HG03469 (cell line): ENCODE measurements around the gene METTL15.
"Not testable (repeated sequence)": the region's sequence is repeated elsewhere in the genome, so short reads cannot be mapped to it uniquely, and the experiment has no call there.

Source experiments
- ATAC-seq: cut with Tn5 transposase; IDR thresholded peaks from one replicate; pipeline ENCODE4 v1.9.1; 2021; ENCODE audit warnings: mild to moderate bottlenecking, moderate library complexity, moderate number of reproducible peaks; ENCODE audit not compliant: unreplicated experiment

METTL15 gene, protein sequence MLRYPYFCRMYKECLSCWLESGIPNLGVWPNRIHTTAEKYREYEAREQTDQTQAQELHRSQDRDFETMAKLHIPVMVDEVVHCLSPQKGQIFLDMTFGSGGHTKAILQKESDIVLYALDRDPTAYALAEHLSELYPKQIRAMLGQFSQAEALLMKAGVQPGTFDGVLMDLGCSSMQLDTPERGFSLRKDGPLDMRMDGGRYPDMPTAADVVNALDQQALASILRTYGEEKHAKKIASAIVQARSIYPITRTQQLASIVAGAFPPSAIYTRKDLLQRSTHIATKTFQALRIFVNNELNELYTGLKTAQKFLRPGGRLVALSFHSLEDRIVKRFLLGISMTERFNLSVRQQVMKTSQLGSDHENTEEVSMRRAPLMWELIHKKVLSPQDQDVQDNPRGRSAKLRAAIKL

DNA sequence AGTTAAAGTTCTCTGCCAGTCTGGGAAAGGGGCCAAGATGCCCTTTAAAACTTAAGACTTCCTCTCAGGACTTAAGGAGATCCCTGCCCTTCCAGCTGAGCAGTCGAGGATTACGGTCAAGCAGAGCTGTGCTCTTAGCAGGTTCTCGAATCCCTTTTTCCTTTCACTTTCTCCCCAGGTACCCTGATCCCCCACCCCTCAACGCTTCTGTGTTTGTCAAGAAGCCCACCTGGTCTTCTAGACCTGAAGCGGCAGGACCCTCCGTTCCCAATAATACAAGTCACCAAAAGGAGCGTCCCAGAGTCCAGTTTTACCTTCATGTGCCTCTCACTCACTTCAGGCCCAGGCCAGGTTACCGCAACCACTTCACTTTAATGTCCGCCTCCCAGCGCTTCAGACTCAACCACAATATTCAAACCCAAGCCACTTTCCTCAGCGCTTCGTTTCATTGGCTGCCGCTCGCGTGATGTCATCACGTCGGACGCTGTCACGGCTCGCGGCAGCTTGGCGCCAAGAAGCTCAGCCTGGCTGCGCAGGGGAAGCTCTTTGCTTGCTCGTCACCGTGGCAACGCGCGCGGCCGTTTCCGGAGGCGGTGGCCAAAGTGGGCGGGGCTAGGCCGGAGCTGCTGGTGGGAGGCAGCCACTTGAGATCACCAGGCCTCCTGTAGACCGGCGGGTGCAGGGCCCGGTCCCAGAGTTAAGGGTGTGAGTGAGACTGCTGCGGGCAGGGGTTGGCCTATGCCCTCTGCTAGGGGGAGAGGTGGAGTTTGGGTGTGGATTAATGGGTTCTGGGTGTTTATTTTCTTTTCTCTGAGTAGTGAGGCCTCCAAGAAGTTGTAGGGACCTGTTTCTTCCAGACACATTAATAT is at the start of gene METTL15, which contains the start of gene KIF18A:
Gene METTL15, plus strand, starts transcription at position 639 of the 869 bp plus-strand sequence. CDS start 4,947 bp downstream, outside the sequence.
Gene KIF18A, minus strand, starts transcription at position 407 of the 869 bp plus-strand sequence. CDS start 10,209 bp downstream, outside the sequence.
- ATAC-seq, result peak; percentile 94

DNA sequence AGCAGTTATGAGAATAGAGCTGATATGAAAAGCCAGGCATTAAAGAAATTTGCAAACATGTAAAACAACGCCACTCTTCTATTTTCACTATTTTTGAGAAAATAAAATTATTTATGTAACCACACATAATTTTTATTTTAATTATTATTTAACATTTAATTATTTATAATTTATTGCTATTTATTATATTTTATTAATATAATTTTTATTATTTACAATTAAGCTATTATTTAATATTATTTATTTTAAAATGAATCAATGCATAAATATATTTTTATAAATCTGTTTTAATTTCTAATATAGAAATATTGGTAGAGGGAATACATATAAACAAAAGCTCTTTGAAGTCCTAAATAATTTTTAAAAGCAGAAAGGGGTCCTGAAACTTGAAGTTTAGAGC is 36.9 kb upstream of the METTL15 start:
- no peak for ATAC-seq

DNA sequence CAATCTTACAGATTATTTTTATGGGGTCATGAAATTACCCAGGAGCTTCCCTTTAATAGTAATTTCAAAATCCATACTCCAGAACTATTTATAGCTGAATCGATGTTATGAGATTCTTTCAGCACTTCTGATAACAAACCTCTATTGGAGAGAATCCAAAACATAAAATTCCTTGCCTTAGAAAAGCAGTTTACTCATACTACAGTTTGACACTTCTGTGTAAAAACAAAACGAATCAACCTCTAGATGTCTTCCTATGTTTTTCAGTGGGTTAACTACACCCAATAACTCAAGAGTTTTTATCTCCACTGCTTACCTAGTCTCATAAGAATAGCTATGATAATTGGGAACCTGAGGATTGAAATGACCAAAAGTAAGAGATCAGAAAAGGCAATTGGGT is 35.9 kb upstream of the METTL15 start:
- ATAC-seq, result no peak

GRCh38 chr11:28077521-28077920 is 30.7 kb upstream of the METTL15 start:
- no peak for ATAC-seq

GRCh38 chr11:28083118-28083517 is 25.1 kb upstream of the METTL15 start:
- ATAC-seq, result no peak

GRCh38 chr11:28086569-28086968 is 21.6 kb upstream of the METTL15 start:
- no peak for ATAC-seq

GRCh38 chr11:28087192-28087591 is 21.0 kb upstream of the METTL15 start:
- not testable (repeated sequence) for ATAC-seq

DNA sequence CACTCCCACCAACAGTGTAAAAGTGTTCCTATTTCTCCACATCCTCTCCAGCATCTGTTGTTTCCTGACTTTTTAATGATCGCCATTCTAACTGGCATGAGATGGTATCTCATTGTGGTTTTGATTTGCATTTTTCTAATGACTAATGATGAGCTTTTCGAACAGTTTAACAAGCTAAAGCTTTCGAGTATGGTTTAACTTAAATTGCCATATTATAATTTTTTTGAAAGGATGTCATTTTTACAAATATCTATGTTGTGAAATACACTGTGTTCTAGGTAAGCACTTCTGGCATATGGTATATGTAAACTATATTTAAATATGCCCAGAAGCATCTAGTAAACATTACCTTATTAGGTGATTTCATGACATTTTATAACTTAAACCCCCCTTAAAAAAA is 20.5 kb upstream of the METTL15 start:
- not testable (repeated sequence) for ATAC-seq

DNA sequence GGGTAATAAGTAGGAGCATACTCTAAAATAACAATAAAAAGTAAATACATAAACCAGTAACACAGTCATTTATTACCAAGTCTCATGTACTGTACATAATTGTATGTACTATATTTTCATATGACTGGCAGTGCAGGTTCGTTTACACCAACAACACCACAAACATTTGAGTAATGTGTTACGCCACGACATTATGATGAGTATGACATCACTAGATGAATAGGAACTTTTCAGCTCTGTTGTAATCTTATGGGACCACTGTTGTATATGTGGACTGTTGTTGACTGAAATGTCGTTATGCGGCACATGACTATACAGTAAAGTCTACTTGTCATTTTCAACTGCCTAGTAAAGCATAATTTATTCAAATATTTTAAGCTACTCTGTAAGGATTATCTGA is 18.8 kb upstream of the METTL15 start:
- no peak for ATAC-seq

DNA sequence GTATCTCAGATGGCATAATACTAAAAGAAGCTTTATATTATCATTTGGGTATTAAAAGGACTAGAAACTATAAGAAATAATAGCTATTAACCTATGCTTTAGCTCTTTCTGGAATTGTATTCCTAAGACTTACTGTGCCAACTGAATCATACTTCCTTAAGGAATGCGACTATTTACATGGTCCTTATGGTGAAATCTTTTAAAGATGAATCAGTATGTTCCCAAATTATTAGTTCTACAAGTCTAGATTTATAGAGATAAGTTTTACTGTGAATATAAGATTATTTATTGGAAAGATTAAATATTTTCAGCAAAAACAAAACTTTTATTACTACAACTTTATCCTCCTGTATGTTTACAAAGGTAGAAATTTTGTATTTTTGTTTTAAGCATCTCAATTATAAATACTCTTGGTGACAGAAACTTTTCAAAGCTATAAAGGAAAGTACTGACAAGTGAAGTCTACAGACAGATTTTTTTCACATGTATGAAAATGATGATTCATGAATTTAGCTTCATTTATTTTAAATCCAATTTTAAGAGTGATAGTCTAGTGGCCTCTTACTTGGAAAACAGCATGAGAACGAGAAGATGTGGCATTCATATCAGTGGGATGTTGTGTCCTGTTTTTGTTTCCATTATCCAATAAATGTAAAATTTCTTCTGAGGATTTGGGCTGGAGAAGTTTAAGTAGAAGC is 18.0 kb upstream of the METTL15 start:
- no peak for ATAC-seq

DNA sequence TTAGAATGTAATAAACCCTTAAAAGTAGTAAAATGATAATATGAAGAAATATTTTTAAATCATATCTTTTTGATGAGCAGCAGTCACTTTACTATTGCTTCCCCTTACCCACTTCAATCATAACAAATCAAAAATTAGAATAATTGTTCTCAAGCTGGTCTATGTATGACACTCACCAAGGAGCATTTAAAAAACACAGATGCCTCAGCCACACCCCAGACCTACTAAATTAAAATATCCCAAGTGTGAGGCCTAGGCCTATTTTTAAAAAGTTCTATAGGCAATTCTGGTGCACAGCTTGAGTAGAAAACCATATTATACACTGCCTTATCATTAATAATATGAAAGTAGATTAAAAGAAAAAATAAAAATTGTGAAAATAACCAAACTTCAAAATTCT is 15.4 kb upstream of the METTL15 start:
- ATAC-seq, result no peak

GRCh38 chr11:28098257-28098656 is 9.9 kb upstream of the METTL15 start:
- no peak for ATAC-seq

- ATAC-seq, result no peak
Observed at GRCh38 chr11:28099715-28100114, 8.5 kb upstream of the METTL15 start.

- no peak for ATAC-seq
Observed at GRCh38 chr11:28100665-28101064, 7.5 kb upstream of the METTL15 start.

DNA sequence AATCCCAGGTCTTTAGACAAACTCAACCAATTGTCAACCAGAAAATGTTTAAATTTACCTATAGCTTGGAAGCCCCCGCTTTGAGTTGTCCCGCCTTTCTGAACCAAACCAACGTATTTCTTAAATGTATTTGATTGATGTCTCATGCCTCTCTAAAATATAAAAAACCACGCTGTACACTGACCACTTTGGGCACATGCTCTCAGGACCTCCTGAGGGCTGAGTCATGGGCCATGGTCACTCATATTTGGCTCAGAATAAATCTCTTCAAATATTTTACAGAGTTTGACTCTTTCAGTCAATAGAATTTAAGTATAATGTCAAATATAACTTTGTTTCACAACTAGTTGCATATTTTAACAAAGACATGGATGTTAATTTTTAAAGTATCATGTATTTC is 5.9 kb upstream of the METTL15 start:
- ATAC-seq, result not testable (repeated sequence)

DNA sequence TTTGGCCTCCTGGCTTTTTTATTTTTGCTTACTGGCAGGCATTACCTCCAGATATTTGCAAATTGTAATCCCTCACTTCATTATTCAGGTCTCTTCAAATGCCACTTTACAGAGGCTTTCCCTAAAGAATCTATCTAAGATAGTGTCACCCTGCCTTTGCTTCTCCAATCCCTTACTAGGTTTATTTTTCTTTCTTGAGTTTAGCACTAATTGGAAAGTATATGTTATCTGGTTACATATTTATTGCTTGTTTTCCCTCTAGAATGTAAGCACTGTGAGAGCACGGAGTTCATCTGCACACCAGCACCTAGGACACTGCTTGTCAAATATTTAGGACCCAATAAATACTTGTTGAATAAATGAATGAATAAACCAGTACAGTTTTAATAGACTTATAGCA is 3.8 kb upstream of the METTL15 start:
- no peak for ATAC-seq

DNA sequence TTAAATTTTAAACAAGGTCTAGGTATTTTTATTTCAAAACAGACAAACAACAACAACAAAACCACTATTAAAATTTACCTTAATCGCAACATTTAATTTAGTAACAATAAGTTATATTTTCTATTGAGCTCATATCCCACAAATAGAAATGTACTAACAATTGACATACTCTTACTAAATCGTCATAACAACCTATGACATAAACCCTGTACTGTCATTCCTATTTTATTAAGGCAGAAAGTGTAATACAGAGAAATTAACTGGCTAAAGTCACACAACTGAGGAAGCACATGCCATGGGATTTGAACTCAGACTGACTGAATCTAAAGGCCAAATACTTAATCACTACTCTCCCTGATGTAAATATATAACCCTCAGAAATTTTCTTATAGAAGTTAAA is 3.2 kb upstream of the METTL15 start:
- no peak for ATAC-seq

DNA sequence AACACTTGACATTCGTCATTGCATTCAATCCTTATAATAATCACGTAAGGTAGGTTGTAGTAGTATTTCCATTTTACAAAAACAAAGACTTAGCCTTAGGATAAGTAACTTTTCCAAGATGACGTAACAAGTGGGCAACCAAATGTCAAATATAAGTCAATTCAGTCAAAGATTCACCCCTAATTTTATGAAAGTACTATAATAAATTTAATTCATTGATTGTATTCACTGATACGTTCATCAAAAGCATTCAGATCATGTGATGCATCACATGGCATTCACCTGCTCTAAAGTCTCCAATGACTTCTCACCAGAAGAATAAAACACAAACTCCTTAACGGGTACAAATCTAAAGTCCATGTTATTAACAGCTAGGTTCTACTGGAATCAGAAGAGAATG is 2.3 kb upstream of the METTL15 start:
- no peak for ATAC-seq

DNA sequence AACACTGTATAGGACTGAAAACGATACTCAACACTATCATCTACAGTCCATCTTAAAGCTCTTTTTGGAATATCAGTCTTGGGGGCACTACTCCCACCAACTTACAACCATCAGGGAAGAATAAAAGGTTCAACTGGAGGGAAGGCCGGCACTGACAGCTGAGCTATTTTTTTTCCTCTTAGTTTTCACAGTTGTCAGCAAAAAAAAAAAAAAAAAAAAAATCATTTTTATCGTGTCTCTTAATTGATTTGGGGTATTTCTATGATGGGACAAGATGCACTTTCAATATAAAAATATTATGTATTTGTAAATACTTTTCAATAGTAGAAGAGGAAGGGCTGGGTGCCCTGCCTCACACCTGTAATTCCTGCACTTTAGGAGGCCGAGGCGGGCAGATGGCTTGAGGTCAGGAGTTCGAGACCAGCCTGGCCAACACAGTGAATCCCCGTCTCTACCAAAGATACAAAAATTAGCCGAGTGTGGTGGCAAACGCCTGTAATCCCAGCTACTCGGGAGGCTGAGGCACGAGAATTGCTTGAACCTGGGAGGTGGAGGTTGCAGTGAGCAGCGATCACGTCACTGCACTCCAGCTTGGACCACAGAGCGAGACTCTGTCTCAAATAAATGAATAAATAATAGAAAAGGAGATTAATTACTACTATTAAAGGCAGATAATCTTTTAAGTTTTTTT is 1.7 kb upstream of the METTL15 start:
- ATAC-seq, result no peak

- ATAC-seq, result no peak
Observed at GRCh38 chr11:28107191-28107749, 918 bp upstream of the METTL15 start.
